CD4-positive, alpha-beta T cell treated with Interleukin-6 at 100 ng/mL for 8 hours (primary cell): Measurements from ENCODE around the gene RGL4.
"Not testable (repeated sequence)": the region's sequence is repeated elsewhere in the genome, so short reads cannot be mapped to it uniquely, and the experiment has no call there.

Source experiments
- DNase-seq: peaks from one replicate; pipeline ENCODE4 v3.0.0-alpha.2; 2020; ENCODE audit warnings: mixed read lengths, low spot score

RGL4 gene

DNA sequence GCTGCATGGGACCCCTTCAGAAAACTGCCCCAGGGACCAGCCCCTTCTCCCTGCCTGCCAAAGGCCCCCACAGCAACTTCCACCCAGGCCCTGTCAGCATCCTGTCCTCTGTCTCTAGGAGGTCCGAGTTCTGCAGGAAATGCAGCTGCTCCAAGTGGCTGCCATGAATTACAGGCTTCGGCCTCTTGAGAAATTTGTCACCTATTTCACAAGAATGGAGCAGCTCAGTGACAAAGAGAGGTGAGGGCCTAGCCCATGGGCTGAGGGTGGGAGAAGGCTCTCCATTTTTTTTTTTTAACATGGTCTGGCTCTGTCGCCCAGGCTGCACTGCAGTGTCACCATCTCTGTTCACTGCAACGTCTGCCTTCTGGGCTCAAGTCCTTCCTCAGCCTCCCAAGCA is 7.3 kb downstream of the RGL4 start:
- DNase-seq: no peak

- no peak for DNase-seq
Measured at GRCh38 chr22:23698673-23699235, 7.9 kb downstream of the RGL4 start.

DNA sequence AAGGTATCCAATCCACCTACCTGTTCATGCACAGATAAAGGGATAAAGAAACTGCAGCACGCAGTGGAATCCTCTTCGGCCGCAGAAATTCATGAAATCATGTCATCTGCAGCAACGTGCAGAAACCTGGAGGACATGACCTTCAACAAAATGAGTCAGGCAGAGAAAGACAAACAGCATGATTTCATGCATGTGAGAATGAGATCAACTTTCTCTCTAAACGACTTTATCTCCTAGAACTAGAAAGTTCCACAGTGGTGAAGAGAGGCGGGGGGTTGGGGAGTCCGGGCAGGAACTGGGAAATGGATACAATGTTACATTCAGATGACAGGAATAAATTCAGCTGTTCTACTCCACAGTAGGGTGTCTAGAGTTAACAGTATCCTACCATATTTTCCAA is 9.9 kb downstream of the RGL4 start:
- DNase-seq: no peak

DNA sequence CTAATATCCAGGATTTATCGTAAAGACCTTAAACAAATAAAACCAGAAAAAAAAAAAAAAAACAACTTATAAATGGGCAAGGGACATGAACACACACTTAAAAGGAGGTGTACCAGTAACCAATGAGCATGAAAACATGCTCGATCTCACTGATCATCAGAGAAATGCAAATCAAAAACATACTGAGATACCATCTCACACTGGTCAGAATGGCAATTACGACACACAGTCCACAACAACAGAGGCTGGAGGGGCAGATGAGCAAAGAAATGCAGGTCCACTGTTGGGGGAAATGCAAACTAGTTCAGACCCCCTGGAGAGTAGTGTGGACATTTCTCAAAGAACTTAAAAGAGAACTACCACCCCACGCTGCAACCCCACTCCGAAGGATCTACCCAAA is 13.2 kb downstream of the RGL4 start:
- no peak for DNase-seq

DNA sequence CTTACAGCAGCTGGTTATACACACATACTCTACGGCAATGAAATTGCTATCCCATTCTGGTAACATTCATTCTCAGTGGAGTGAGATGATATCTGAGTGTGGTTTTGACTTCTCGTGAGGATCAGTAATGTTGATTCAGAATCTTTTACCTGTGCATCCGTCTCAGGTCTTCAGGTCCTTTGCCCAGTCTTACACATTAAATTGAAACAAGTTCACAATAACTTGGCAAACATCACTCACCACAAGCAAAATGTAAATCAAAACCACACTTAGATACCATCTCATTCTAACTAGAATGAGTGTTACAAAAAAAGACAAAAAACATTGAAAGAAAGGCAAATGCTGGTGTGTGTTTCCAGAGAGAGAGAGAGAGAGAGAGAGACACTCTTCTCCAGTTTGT is 14.0 kb downstream of the RGL4 start:
- no peak for DNase-seq

- DNase-seq: no peak
Measured at GRCh38 chr22:23705358-23705757, 14.5 kb downstream of the RGL4 start.

DNA sequence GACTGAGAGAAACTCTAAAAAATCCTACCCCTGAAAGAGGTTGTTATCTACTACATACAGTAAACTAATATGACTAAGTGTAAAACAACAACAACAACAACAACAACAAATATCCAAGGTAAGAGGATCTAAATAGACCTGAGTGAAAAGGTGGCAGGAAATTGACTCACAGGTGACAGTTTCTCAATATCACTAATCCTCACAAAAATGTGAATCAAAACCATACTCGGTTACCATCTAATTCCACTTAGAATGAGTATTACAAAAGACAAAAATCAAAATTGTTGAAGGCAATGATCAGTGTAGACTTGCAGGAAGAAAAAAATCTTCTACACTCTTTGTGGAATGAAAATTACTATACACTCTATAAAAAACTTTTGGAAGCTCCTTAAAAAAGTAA is 17.5 kb downstream of the RGL4 start:
- DNase-seq: no peak

DNA sequence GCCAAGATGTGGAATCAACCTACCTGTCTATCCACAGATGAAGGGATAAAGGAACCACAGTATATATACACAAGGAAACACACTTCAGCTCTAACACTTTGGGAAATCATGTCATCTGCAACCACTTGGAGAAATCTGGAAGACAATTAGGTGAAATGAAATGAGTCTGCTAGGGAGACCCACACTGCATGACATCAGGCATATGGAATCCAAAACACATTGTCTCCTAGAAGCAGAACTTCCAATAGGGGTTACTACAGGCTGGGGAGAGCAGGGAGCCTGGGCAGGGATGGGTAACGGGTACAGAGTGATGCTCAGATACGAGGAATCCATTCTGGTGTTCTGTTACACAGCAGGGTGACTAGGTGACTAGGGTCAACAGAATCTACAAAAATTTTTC is 18.3 kb downstream of the RGL4 start:
- no peak for DNase-seq

- no peak for DNase-seq
Measured at GRCh38 chr22:23712256-23712655, 21.4 kb downstream of the RGL4 start.

GRCh38 chr22:23713696-23714595 is 23.1 kb downstream of the RGL4 start:
- DNase-seq: no peak

DNA sequence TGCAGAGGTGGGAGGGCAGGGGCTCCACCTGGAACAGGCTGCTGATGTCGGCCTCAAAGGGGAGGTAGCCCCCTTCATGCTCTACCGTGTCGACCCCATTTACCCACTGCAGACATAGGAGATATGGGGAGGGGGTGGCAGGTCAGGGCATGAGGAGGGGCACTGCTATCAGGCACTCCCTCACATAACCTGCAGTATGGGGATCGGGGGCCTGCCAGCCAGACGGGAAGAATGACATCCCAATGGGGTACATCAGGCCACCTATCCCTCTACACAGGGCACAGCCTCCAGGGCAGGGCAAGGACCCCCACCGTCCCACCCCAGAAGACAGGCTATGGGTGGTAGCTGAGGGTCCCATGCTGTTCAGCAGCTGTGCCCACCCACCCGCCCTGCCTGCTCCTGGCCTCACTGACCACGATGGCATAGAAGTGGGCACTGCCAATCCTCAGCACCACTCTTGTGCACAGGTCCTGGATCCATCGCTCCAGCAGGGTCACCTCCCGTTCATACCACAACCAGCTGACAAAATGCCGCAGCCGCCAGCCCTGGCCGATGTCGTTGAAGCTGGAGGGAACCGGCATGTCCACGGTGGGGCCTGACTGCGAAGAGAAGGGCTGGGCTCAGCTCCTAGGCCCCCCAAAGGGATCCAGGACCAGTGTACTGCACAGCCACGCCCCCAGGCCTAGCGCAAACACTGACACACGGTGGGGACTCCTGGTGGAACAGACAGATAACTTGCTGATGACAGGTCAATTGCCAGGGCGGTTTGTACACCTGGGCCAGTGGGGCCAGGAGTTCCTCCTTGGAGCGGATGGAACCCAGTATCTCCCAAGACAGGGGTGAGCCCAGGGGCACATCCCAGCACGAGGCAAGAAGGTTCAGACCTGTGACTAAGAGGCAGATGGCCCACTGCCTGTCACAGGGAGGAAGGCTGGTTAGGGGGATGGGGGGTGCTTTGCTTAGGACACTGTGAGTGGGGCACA is 24.1 kb downstream of the RGL4 start:
- DNase-seq: no peak

DNA sequence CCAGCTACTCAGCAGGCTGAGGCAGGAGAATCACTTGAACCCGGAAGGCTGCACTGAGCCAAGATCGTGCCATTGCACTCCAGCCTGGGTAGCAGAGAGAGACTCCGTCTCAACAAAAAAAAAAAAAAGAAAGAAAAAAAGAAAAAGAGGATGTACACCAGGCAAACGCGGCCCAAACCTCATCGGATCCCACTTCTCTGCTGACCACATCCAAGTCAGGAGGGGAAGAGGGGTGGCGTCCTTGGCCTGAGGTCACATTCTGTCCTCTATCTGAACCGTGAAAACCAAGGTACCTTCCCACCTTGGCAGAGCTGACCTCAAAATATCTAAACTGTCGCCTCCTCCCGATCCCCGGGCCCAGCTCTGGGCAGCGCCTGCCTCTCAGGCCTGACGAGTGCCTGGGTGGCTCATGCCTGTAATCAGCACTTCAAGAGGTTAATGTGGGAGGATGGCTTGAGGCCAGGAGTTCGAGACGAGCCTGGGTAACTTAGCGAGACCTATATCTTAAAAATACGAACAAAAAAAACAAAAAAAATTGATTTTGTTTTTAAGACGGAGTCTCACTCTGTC is 25.1 kb downstream of the RGL4 start:
- DNase-seq: no peak

DNA sequence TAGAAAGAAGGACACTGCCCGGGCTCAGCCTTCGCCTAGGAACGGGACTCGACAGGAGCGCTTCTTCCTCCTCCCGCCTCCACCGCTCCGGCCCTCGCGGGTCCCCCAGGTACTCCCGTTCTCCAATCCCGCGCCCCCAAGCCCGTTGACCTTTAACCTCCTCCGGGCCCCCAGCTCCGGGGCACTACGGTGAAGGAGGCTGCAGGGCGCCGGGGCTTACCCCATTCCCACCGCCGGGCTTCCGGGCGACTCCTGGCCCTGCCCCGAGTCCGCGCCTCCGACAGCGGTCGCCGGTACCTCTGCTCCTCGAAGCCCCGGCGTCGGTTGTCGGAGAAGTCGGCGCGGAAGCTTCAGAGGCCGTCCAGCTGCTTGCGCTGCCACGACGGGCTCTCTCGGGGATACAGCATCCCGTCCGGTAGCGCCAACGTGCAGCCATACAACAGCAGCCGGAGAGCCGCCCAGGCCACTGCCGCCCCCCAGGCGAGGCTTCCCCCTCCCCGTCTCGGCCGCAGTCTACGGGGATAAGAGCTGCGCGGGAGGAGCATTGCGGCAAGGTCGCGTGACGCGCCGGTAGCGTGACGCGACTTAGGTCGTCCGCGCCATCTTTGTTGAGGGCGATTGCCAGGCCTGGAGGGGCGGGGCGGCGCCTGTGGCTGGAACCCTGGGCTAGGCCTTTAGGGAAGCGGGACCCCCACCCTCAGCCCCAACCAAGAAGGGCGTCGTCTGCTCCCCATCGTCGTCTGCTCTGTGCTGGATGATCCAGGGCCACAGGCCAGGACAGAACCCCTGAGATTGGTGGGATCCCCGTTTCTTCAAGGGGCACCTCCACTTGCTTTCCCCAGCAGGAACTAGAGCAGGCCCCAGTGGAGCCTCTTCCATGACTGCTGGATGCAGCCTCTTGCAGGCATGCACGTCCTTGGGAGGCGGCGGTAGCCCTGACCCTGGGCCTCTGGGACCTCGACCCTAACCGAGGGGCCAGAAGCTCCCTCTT is 26.3 kb downstream of the RGL4 start:
- peak; percentile 78 for DNase-seq

DNA sequence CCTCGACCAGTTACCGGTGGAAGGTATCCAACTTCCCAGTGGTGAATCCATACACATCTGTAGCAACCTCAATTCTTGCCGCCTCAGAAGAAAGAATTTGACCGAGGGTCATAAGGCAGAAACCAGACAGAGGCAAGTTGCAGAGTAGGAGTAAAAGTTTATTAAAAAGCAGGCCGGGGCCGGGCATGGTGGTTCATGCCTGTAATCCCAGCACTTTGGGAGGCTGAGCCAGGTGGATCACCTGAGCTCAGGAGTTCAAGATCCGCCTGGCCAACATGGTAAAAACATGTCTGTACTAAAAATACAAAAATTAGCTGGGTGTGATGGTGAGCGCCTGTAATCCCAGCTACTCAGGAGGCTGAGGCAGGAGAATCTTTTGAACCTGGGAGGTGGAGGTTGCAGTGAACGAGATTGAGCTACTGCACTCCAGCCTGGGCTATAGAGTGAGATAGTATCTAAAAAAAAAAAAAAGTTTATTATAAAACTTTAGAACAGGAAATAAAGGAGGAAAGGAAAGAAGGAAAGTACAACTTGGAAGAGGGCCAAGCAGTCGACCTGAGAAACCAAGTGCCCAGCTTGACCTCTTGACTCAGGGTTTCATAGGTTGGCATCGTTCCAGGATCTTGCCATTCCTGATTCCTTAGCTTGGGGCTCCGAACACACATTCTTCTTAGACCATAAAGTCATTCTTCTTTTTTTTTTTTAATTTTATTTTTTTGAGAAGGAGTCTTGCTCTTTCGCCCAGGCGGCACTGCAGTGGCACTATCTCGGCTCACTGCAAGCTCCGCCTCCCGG is 27.8 kb downstream of the RGL4 start:
- no peak for DNase-seq

DNA sequence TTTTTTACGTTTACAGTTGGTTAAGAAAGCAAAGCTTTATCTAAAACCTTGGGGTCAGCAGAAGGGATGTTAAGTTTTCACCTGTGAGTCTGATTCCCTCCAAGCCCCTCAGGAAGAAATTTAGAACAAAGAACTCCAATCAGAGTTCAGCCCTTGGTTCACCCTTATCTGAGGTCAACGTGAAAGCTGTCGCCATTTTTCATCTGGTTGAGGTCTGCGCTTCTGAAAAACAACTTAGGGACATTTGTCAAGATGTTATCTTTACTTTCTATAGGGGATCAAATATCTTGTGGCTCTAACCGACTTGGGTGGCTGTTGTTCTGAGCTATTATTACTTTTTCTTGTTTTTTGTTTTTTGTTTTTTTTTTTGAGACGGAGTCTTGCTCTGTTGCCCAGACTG is 30.0 kb downstream of the RGL4 start:
- DNase-seq: no peak

GRCh38 chr22:23722160-23722559 is 31.3 kb downstream of the RGL4 start:
- no peak for DNase-seq

DNA sequence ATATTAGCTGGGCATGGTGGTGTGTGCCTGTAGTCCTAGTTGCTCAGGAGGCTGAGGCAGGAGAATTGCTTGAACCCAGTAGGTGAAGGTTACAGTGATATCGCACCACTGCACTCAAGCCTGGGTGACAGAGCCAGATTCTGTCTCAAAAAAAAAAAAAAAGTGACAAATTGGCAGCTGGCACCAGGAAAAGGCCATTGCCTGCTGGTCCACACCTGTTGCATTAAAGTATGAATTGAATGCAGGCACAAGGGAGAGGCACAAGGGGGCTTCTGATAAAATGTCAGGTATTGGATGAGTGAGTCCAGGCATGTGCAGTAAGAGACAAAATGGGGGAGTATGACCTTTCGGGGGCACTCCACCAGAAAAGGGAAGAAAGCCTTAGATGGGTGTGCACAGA is 31.9 kb downstream of the RGL4 start:
- no peak for DNase-seq

DNA sequence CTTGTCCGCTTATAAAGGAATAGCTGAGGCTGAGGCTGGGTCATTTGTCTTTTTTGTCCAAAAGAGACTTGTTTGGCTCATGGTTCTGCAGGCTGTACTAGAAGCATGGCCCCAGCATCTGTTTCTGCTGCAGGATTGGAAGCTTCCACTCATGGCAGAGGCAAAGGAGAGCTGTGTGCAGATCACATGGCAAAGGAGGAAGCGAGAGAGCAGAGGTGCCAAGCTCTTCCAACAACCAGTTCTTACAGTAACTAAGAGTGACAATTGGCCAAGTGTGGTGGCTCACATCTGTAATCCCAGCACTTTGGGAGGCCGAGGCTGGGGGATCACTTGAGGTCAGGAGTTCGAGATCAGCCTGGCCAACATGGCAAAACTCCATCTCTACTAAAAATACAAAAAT is 37.3 kb downstream of the RGL4 start:
- DNase-seq: not testable (repeated sequence)

DNA sequence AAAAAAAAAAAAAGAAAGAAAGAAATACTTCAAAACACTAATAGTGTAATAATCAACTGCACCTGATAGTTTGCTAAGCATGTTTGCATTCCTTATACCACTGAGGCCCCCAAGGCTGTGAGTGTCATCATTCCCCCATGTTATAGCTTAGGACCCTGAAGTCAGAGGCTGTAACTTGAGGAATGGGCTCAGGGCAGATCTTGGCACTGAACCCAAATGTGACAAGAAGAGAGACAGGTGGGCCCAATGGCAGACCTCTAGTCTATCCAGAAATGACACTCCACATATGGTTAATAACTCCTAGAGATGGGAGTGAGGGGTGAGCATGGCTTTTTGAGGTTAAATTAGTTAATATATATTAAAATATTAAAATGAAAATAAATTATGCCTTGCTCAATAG is 46.9 kb downstream of the RGL4 start:
- DNase-seq: no peak
